Epithelial cell of esophagus (primary cell): ENCODE measurements around the gene MACF1.

ENCODE experiments used
- DNase-seq: peaks from one replicate; pipeline ENCODE4 v3.0.0; 2010; ENCODE audit warnings: low read depth
- H3K4me3 ChIP-seq: 2 replicates; pipeline ENCODE4 v1.5.1; 2011; ENCODE audit warnings: mild to moderate bottlenecking, low read length, control low read depth
- TF ChIP-seq, protein P1 (sequence below): IDR thresholded peaks from 2 replicates; pipeline ENCODE4 v1.5.1; 2011; ENCODE audit warnings: low read depth, mild to moderate bottlenecking, low read length, control low read depth, inconsistent platforms; ENCODE audit not compliant: insufficient read depth; ENCODE audit errors: missing control alignments

MACF1 gene

DNA sequence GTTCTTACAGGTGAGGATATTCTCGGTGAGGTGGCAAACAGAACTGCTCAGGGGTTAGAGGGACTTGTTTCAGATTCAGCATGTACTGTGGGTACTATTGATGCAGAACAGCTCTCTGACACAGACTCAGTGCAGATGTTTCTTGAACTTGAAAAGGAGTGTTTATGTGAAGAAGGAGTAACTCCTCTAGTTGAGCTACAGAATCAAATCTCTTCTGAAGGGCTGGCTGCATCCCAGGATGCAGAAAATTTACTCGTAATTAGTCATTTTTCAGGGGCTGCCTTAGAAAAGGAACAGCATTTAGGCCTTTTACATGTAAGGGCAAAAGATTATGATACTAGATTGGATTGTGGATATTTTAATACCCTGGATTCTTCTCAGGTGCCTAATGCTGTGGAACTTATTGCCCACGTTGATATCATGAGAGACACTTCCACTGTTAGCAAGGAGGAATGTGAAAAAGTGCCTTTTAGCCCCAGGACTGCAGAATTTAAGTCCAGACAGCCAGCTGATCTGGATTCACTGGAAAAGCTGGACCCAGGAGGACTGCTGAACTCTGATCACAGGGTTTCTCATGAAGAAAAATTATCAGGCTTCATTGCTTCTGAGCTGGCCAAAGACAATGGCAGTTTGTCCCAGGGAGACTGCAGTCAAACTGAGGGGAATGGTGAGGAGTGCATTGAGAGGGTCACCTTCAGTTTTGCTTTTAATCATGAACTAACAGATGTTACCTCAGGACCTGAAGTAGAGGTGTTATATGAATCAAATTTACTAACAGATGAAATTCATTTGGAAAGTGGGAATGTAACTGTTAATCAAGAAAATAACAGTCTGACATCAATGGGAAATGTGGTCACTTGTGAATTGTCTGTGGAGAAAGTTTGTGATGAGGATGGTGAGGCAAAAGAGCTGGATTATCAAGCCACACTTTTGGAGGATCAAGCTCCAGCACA lies 207.3 kb downstream of the MACF1 start:
- no peak overlapping the region for H3K4me3 ChIP-seq
- TF ChIP-seq, protein P1, sequence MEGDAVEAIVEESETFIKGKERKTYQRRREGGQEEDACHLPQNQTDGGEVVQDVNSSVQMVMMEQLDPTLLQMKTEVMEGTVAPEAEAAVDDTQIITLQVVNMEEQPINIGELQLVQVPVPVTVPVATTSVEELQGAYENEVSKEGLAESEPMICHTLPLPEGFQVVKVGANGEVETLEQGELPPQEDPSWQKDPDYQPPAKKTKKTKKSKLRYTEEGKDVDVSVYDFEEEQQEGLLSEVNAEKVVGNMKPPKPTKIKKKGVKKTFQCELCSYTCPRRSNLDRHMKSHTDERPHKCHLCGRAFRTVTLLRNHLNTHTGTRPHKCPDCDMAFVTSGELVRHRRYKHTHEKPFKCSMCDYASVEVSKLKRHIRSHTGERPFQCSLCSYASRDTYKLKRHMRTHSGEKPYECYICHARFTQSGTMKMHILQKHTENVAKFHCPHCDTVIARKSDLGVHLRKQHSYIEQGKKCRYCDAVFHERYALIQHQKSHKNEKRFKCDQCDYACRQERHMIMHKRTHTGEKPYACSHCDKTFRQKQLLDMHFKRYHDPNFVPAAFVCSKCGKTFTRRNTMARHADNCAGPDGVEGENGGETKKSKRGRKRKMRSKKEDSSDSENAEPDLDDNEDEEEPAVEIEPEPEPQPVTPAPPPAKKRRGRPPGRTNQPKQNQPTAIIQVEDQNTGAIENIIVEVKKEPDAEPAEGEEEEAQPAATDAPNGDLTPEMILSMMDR, result no peak
- DNase-seq, result no peak

DNA sequence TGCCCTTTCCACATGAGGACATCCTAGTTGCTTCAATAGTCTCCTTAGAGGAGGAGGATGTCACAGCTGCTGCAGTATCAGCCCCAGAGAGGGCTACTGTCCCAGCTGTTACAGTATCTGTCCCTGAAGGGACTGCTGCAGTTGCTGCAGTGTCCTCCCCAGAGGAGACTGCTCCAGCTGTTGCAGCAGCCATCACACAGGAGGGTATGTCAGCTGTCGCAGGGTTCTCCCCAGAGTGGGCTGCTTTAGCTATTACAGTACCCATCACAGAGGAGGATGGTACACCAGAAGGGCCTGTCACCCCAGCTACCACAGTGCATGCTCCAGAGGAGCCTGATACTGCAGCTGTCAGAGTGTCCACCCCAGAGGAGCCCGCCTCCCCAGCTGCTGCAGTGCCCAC lies 208.4 kb downstream of the MACF1 start:
- DNase-seq, result no peak
- no peak overlapping the region for H3K4me3 ChIP-seq
- TF ChIP-seq, protein P1, result no peak

DNA sequence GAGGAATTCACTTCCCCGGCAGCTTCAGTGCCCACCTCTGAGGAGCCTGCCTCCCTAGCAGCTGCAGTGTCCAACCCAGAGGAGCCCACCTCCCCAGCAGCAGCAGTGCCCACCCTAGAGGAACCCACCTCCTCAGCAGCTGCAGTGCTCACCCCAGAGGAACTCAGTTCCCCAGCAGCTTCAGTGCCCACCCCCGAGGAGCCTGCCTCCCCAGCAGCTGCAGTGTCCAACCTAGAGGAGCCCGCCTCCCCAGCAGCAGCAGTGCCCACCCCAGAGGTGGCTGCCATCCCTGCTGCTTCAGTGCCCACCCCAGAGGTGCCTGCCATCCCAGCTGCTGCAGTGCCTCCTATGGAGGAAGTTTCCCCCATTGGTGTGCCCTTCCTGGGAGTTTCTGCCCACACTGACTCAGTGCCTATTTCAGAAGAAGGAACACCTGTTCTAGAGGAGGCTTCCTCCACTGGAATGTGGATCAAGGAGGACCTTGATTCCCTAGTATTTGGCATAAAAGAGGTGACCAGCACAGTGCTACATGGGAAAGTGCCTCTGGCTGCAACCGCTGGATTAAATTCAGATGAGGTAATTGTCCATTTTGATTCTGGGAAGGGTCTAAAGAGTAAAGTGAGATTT lies 209.5 kb downstream of the MACF1 start:
- TF ChIP-seq, protein P1, result no peak
- no peak overlapping the region for H3K4me3 ChIP-seq
- DNase-seq, result no peak

DNA sequence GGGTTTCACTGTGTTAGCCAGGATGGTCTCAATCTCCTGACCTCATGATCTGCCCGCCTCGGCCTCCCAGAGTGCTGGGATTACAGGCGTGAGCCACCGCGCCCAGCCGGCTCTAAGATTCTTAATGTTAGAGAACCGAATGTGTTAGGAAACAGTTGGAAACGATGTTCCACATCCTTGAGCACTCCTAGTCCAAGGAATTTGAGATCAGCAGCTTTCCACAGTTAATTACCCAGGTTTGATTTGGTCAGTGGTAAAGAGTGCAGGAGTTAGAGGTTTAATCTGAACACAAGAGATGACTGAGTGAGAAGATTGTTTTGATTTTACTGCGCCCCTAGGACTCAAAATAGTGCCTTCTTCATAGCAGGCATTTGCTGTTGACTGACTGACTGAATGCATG lies 211.1 kb downstream of the MACF1 start:
- no peak for DNase-seq
- TF ChIP-seq, protein P1, result no peak
- no peak overlapping the region for H3K4me3 ChIP-seq

DNA sequence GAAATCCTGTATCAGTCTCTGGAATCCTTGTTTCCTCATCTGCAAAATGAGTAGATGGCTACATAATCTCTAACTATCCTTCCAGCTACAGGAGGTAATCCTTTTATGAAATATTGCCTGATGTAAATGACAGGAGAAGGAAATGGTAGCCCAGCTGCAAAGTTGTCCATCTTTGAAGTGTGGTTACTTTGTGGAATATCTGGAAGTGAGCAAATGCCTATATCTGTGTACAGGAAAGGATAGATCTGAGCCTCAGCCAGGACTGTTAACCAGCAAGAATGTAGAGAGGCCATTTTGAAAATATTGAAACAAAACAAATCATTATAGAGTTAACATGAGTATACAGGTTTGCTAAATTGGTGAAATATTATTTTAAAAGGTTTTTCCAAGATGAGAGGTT lies 212.1 kb downstream of the MACF1 start:
- DNase-seq, result no peak
- H3K4me3 ChIP-seq, result no peak overlapping the region
- TF ChIP-seq, protein P1, result no peak

DNA sequence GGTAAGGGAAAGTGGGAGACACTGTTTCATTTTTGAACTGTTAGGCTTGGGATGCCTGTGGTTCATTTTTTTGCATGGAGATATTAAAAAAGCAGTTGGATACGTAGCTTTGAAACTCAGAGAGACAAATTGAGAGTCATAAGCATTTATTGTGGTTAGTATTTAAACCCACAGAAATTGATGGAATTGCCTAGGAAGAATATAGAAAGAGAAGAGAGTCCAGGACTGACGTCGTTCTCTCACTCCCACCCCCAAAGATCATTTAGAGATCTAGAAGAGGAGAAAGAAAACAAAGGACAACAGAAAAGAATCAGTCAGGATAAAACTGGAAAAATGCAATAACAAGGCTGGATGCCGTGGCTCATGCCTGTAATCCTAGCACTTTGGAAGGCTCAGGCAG lies 213.7 kb downstream of the MACF1 start:
- no peak overlapping the region for H3K4me3 ChIP-seq
- TF ChIP-seq, protein P1, result no peak
- no peak for DNase-seq
